Inflammatory macrophage (primary cell): ENCODE results near the gene RGS12.
A peak's percentile ranks its signal among the peaks of the same experiment; 100 is the strongest.
"Not testable (repeated sequence)": the region's sequence is repeated elsewhere in the genome, so short reads cannot be mapped to it uniquely, and the experiment has no call there.

Experiments used
- DNase-seq, 2 donors: peaks; one replicate each; pipeline ENCODE4 v3.0.0-alpha.2; 2020 to 2022

Gene RGS12

DNA sequence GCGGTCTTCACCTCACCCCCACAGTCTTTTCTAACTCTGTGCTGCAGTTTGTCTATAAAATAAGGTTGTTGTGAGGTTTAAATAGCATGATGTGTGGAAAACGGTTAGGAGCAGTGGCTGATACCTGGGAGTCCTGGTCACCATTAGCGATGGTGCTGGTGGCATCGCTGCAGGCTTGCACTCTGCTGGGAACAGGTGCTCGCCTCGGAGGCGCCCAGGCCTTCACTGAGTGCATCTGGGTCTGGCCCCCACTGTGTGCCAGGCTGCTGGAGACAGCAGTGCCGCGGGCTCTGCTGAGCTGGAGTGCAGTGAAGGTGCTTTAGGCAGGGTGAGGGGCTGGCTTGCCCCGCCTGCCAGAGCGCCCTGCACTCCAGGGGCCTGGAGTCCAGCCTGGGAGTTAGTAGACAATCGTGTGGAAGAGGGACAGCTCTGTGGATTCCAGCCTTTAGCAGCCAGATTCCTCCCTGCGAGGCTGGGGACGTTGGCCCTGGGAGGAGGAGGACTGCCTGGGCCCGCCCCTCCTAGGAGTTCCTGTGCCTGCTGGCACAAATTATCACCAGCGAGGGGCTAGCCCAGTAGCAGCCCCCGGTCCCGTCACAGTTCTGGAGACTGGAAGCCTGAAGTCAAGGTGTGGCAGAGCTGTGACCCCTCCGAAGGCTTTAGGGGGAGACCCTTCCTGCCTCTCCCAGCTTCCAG, 7.3 kb downstream of the RGS12 start:
- no peak for DNase-seq

DNA sequence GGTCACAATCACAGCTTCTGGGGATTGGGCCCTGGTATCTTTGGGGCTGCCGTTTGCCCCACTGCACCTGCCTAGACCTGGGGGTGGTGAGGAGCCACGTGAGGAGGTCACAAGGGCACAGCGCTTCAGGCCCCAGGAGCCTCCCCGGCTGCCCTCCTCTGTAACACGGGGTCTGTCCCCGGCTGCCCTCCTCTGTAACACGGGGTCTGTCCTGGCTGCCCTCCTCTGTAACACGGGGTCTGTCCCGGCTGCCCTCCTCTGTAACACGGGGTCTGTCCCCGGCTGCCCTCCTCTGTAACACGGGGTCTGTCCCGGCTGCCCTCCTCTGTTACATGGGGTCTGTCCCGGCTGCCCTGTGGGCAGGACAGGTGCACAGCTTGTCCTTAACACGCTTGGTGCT, 8.1 kb downstream of the RGS12 start:
- not testable (repeated sequence) for DNase-seq

DNA sequence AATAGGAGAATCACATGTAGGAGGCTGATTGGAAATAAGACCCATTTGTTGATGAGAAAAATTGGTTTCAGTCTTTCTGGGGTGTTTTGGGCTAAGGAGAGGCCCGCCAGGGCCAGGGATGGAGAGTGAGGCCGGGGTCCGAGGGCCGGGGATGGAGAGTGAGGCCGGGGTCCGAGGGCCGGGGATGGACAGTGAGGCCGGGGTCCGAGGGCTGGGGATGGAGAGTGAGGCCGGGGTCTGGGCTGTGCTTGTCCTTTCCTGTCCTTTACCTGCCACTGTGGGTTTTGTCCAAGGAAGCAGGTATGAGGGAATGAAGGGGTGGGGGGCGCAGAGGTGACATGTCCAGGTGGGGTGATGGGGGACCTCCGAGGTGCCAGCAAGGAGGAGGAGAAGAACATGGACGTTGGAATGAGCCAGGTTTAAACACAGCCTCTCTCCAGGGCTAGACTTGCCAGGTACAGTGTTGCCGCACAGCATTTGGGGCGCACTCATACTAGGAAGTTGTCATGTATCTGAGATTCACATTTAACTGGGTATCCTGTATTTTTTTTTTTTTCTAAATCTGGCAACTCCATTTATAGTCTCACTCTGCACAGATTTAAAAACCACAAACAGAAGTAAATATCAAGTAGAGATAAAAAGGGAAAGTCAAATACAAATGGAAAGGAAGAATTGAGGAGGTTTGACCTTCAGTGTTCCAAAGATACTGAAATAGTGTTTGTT, 8.8 kb downstream of the RGS12 start:
- peak in 1 of 2 donors; percentile 20 for DNase-seq

DNA sequence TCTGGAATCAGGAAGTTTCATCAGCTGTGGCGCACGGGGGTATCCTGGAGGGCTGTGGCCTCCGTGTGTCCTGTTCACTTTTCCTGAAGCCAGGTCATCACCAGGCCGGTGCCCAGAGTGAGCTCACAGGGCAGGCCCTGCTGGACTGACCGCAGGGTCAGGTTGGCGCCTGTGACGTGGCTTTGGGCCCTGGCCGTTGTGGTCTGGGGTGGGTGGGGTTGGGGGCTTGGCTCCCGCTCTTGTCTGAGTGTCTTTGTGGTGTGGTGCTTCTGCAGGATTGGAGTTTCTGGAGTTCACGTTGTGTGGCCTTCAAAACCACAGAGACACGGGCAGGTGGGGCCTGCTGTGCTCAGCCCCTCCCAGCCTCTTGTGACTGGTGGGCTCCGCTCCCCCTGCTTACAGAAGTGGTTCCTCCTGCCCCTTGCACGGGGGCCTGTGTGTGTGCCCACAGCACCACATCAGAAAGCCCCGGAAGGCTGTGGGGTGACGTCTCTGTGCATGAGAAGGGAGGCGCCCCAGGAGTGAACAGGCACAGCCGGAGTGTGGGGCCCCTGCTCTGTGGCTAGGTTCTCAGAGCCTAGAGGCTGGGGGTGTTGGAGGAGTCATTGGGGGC, 9.5 kb downstream of the RGS12 start:
- DNase-seq: peak in 1 of 2 donors; percentile 50

DNA sequence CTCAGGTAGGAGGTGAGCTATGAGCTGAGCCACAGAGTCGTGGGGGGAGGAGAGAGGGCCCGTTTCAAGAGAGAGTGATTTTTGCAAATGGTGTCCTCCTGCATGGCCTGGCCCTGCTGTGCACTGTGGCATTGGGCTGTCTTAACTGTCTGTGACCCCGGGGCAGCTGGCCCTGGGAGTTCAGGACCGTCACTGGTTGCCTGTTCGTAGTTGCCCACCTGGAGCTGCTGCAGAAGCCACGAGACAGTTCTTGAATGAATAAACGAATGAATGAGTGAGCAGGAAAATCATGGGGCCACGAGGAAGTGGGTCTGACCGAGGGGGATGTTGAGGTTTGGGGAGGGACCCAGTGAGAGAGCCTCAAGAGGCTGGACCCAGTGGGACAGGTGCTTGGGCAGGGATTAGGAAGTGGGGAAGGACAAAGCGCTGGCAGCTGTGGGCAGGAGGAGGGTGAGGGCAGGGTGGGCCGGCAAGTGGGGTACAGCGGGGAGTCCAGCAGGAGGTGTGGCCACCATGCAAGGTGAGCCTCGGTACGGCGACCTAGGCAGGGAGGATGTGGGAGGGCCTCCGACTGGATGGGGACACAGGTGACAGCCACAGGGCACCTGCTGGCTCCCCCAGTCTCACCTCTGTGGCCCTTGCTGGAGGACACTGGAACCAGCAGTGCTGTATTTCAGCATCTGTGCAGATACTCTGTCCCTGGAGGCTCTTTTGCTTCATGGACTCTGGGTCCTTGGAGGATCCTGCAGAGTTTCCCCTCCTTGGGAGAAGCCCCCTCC, 10.2 kb downstream of the RGS12 start:
- DNase-seq: no peak

DNA sequence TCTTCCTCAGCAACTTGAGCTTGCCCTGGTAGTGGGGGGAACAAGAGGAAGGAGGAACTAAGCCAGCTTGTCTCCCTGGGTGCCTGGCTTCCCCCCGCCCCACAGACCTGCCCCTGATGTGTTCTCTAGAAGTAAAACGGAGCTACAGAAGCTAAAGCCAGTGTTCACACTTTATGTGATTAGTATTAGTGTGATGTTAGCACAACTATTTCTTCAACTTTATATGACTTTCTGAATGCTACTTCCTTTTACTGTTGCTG, 10.7 kb downstream of the RGS12 start:
- DNase-seq: no peak

DNA sequence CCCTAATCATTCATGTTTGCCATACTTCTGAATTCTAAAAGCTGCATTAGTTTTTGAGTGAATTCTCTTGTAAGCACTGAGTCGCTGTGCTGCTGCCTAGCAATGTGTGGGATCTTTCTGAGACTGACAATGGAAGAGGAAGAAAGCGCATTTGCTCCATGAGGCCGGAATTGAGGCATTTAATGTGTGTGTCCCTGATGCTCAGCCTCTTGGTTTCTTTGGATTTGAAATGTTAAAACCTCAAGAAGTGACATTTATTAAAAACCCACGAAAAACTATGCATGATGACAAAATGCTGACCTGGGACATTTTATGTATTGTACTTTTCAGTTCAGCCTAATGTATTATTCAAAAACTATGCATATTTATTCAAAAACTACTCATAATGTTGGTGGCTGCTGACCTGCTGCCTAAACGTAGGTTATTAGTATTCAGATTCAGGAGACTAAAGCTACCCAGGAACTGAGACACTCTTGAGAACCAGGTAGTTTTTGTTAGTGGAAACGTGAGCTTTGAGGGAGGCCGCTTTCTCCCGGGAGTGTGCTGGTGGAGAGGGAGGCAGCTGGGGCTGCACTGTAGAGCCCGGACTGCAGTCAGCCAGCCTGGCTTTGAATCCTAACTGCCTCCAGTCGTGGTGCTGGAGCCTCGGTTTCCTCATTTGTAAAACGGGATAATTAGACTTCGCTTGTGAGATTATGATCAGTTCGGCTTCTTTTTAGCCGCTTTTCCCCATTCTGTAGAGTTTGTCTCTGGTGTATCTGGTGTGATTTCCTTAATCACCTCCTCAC, 11.3 kb downstream of the RGS12 start:
- DNase-seq: no peak

DNA sequence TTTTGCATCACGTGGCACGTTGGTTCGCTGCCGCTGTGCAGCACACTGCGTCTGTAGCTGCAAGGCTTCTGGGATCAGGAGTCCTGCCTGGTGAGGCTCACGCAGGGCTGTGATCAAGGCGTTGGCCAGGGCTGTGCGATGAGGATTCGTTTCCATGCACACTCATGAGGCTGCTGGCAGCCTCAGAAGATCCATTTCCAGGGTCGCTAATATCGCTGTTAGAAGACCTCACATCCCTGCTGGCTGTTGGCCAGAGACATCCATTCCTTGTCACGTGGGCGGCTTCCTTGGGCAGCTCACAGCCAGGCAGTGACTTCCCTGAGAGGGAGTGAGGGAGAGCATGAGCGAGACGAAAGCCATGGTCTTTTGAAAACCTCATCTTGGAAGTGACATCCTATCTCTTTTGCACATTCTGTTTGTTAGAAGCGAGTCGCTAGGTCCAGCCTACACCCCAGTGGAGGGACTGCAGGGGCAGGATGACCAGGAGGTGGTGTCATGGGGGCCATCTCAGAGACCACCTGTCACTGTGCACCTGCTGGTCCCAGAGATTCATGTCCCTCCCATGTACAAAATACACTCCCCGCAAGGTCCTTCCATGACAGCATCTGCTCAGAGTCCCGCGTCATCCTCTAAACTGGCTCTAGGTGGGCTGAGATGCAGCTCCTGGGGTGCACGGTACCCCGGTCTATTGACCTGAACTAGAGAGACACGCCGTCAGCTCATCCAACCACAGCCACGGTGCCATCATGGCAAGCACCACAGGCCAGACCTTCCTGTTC, 12.2 kb downstream of the RGS12 start:
- no peak for DNase-seq

DNA sequence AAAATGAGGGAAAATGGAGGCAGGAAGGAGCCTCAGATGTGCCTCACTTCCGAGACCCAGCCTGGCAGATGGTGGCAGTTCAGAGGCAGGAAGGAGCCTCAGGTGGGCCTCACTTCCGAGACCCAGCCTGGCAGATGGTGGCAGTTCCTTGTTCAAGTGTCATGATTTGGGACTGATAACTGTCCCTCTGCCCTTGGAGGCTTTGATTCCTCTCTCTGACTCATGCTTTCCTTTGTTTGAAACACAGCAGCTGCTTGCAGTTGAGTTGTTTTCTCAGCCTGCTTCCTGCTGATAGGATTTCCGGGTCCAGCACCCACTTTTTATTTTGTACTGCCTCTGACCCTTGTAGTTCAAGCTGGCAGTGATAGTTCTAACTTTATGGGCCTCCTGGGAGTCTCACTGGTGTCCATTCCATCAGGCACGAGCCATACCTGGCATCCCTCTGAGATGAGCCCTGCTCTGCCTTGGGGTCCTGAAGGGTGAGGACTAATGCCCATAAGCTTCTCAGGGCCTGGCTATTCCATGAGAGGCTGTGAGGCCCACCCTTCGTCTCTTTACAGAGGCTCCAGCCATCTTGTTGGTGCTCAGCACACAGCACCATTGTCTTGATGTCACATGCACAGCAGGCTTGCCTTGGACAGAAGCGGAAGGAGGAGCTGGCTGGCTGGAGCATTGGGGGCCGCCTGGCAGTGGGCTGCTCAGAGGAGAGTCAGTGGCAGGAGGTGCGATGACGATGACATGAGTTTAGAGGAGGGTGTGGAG, 13.0 kb downstream of the RGS12 start:
- no peak for DNase-seq

DNA sequence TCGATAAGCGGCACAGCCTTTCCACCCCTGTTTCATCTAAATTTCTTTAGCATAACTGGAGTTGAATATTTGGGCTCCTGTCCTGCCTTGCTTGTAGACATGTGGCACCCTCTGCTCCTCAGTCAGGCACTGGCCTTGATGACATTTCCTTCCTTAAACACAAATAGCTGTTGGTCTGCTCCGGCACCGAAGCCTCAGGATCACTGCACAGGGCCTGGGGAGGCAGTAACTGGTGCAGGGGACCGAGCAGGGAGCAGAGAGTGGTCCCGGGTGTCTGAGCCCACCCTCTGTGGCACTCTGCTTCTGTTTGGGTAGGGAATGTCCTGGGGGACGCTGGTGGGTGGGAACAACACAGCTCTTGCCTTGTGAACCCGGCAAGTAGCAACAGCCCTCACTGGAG, 13.6 kb downstream of the RGS12 start:
- DNase-seq: no peak

DNA sequence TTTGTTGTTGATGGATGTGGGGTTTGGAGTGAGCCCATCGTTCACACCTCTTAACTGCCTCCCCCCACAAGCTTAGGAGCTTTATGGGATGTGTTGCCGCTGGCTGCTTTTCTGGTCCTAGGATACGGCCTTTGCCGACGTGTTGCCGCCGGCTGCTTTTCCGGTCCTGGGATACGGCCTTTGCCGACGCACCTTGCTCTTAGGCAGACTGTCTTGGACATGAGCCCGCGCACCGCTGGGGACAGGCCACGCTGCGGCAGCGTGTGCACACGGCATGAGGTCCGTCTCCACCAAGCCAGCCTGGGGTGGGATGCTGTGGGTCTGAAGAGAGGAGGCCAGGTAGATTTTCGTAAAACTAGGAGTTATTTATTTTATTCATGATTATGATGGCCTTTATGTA, 14.2 kb downstream of the RGS12 start:
- no peak for DNase-seq

DNA sequence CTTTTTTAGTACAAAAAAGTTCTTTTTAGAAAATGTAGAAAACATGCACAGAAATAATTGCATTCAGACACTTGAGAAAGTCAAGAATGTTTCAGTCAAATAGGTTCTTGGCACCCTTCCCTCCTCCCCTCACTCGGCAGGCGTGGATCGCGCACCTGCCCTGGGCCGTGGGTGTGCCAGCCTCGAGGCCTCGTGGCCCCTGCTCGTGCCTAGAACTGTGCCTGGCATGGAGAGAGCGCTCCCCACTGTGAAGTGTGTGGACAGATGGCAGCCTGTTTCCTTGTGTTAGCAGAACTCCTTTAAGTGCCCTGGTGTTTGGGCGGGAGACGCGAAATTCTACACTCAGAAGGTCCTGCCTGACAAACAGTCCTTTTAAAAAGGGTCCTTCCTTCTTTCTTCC, 14.7 kb downstream of the RGS12 start:
- no peak for DNase-seq

DNA sequence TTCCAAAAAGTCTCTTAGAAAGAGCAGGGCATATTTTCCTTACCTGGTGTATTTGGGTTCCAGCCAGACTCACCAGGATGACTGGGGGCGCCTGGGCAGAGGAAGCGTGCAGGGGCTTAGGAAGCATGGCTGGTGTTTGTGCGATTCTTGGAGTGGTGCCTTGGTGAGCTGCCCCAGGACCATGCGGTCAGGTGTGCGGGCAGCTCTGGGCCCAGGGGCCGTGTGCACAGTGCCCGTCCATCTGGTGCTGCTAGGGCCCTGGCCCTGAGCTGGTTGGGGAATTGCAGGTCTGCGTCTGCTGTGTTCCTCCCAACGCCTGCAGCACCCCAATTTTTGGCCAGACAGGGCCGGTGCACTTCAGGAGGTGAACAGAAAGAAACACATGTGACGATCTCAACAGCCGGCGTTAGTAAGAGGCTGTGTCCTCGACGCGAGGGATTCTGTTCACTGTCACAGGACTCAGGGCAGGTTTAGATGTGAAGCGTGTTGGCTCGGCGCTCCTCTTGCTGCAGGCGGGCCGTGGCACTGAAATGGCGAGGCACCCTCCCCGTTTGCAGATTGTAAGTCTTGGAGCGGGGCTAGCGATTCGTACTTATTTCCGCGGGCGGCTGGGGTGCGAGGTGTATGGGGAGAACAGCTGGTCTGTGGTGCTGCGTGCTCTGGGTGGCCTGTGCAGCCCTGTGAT, 15.2 kb downstream of the RGS12 start:
- DNase-seq: no peak

DNA sequence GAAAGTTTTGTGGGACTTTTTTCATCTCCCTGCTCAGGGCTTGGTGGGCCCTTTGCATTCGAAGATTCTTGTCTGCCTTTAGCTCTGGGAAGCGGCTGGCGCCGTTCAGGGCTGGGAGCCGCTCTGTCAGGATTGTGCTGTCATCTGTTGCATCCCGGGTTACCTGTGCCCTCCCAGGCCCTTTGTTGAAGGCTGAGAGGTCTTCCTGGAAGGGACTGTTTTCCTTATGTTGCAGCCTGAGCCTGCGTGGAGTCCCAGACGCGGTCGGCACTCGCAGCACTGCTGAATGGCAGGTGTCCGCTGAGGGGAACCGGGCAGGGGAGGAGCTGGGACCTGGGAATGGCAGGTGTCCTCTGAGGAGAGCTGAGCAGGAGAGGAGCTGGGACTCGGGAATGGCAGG, 15.9 kb downstream of the RGS12 start:
- no peak for DNase-seq

DNA sequence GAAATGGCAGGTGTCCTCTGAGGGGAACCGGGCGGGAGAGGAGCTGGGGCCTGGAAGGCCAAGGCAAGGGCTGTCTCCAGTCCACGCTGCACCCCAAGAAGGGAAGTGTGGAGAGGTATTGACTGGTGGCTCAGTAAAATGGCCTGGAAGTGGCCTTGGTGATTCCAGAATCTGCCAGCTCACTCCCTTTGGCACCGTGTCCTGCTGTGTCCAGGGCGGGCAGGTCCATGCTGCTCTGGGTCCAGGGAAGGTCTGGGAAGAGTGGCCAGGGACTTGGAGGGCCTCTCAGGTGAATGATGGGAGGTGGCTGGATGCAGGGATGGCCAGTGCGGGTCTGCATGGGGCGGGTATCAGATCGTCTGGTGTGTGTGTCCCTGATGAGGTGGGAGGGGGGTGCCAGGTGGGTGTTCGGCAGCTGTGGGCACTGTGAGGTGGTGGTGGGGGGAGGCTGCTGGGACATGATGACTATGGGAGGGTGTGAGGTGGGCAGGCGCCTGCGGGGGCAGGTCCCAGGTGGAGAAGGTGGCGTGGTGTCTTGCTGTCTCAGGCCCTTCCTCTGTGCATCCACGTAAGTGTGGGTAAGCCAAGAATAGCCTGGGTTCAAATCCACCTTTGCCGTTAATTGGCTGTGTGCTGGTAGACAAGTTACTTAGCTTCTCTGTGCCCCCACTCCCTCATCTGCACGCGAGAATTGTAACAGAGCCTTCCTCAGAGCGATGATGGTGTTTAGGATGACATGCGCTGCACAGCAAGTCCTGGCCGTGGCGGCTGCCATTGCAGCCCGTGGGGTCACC, 17.7 kb downstream of the RGS12 start:
- DNase-seq: no peak

DNA sequence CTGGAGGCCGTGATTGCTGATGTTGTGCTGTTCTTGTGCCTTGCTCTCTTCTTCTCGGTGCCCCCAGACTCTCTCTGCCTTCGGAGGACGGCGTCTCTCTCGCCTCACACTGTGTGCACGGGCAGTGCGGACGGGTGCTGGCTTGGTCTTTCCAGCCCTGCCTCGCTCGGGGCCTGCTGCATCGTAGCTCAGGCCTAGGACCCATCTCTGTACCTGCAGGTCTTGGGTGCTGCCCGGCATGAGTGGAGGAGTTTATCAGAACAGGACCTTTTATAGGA, 18.2 kb downstream of the RGS12 start:
- DNase-seq: no peak

DNA sequence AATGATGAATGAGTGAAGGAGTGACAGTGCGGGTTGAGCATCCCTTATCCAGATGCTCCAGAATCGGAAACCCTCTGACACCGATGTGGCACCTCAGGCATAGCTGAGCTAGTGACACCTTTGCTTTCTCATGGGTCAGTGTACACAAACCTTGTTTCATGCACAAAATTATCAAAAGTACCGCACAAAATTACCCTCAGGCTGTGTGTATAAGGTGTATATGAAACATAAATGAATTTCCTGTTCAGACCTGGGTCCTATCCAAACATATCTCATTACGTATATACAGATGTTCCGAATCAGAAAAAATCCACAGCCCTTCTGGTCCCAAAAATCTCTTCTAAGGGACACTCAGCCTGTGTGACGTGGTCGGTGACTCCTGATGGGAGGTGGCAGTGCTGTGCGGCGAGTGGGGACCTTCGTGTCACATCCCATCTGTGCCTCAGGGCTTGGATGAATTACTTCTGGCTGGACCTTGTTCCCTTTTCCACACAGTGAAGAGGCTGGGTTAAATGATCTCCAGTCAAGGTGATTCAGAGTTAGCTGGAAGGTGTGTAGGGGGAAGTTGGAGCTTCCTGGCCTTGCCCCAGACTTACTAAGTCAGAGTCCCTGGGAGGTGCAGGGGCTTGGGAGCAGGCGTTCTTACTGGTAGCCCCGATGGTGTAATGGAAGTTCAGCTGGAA, 18.8 kb downstream of the RGS12 start:
- DNase-seq: no peak

DNA sequence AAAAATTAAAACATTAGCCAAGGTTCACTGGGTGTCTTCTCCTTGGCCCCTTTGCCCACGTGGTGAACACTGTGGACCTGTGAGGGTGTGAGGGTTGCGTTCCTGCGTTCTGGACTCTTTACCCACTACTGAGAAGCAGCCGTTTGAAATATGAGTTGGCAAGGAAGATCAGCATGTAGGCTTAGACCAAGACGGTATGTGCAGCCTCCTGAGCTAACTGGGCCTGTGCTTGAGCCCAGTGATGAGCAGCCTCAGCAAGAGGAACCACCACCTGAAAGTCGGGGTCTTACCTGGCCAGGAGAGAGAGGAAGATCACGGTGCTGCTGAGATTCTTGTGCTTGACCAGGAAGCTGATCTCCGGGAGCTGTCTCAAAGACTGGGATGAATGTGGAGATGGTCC, 19.5 kb downstream of the RGS12 start:
- DNase-seq: no peak

DNA sequence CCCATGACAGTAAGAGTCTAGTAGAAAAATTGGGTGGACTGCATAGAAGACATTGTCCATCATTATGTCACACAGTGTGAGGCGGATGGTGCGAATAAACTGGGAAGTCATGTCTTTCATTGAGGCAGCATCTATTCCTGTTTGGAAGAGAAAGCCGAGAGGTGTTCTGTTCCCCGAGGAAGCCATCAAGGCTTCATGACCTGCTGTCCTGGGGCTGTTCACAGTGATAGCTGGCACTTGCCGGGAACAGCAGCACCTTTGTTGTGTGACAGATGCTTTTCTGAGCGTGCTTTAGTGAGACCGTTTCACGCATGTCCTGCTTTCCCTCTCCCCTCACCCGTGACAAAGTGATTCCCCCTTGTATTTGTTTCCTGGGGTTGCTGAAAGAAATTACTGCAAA, 20.3 kb downstream of the RGS12 start:
- DNase-seq: no peak
